Germinal center (tissue), 1 donor: ENCODE measurements around the gene RRH.
"Not testable (repeated sequence)": the region's sequence is repeated elsewhere in the genome, so short reads cannot be mapped to it uniquely, and the experiment has no call there.

Experiments used
- DNase-seq: peaks from one replicate; pipeline ENCODE4 v3.0.0; 2012; ENCODE audit warnings: mixed read lengths, low spot score

Gene RRH

GRCh38 chr4:109827672-109828071 is at the start of gene RRH:
RRH (plus strand) TSS chr4:109827972; CDS start chr4:109828028, 56 bp downstream.
- DNase-seq, result no peak

- not testable (repeated sequence) for DNase-seq
These were observed 45.7 kb upstream of the RRH start for GRCh38 chr4:109782092-109782491.

GRCh38 chr4:109786846-109787245 is 40.9 kb upstream of the RRH start:
- no peak for DNase-seq

- no peak for DNase-seq
These were observed 40.0 kb upstream of the RRH start for GRCh38 chr4:109787807-109788206.

GRCh38 chr4:109795059-109795458 is 32.7 kb upstream of the RRH start:
- no peak for DNase-seq

GRCh38 chr4:109798866-109799265 is 28.9 kb upstream of the RRH start:
- DNase-seq, result no peak

- no peak for DNase-seq
These were observed 26.5 kb upstream of the RRH start for GRCh38 chr4:109801099-109801789.

GRCh38 chr4:109801895-109802319 is 25.9 kb upstream of the RRH start, which contains the start of gene CFI:
CFI (minus strand) TSS chr4:109801999; CDS start chr4:109801971, 28 bp downstream.
- DNase-seq, result no peak

GRCh38 chr4:109803924-109804571 is 23.7 kb upstream of the RRH start:
- DNase-seq, result peak; percentile 20

GRCh38 chr4:109809655-109810054 is 18.1 kb upstream of the RRH start:
- DNase-seq, result no peak

- DNase-seq, result no peak
These were observed 17.0 kb upstream of the RRH start for GRCh38 chr4:109810552-109811387.

- no peak for DNase-seq
These were observed 16.1 kb upstream of the RRH start for GRCh38 chr4:109811707-109812106.

- DNase-seq, result peak; percentile 89
These were observed 12.4 kb upstream of the RRH start, which contains the start of gene GAR1 for GRCh38 chr4:109815151-109816081. GAR1 (plus strand) TSS chr4:109815762; CDS start chr4:109816165, 403 bp downstream.

GRCh38 chr4:109816082-109816442 is 11.7 kb upstream of the RRH start:
- DNase-seq, result peak; percentile 10

- DNase-seq, result no peak
These were observed 10.9 kb upstream of the RRH start for GRCh38 chr4:109816894-109817293.

- DNase-seq, result no peak
These were observed 9.5 kb upstream of the RRH start for GRCh38 chr4:109818268-109818667.

GRCh38 chr4:109820563-109820962 is 7.2 kb upstream of the RRH start:
- DNase-seq, result no peak

GRCh38 chr4:109821185-109821584 is 6.6 kb upstream of the RRH start:
- no peak for DNase-seq

GRCh38 chr4:109826719-109827118 is 1.1 kb upstream of the RRH start:
- DNase-seq, result peak; percentile 23

GRCh38 chr4:109833756-109834155 is 6.0 kb downstream of the RRH start:
- DNase-seq, result no peak

- no peak for DNase-seq
These were observed 9.2 kb downstream of the RRH start for GRCh38 chr4:109836985-109837384.
